Thoracic aorta (tissue), 2 donors: ENCODE measurements around the gene TMEM89. TPM values are rescaled to one million over a fixed set of nuclear protein-coding genes. Genes with fewer than 3 reads are reported as not detected.

Experiments used
- ATAC-seq: fragments of 150-250 bp; one replicate; pipeline ENCODE4 v1.8.0; 2017; ENCODE audit warnings: low read depth; ENCODE audit not compliant: insufficient number of reproducible peaks, low FRiP score
- DNase-seq: peaks from one replicate; pipeline ENCODE4 v3.0.0-alpha.2; 2020; ENCODE audit warnings: low spot score
- H3K27ac ChIP-seq, 2 donors: fragments of 200-600 bp; sonication (generic); 1 replicate in 1 of 2; 2 replicates in 1 of 2; pipeline ENCODE4 v1.5.1; 2016; ENCODE audit warnings: mild to moderate bottlenecking in 2 of 2, moderate library complexity in 2 of 2
- H3K27me3 ChIP-seq: fragments of 200-600 bp; sonication (generic); replicated peaks from 2 replicates; pipeline ENCODE4 v1.6.0; 2016; ENCODE audit warnings: mild to moderate bottlenecking; ENCODE audit not compliant: insufficient read depth
- H3K36me3 ChIP-seq: fragments of 200-600 bp; sonication (generic); one replicate; pipeline ENCODE4 v1.5.1; 2016
- H3K4me1 ChIP-seq, 2 donors: fragments of 200-600 bp; sonication (generic); 1 replicate in 1 of 2; 2 replicates in 1 of 2; pipeline versions ENCODE4 v1.5.1 to v1.6.0; 2016; ENCODE audit warnings: low read depth in 2 of 2, mild to moderate bottlenecking in 1 of 2; ENCODE audit not compliant: control insufficient read depth in 1 of 2
- H3K4me3 ChIP-seq: fragments of 200-600 bp; sonication (generic); 2 replicates; pipeline ENCODE4 v1.5.1; 2016; ENCODE audit warnings: mild to moderate bottlenecking
- H3K9me3 ChIP-seq: fragments of 200-600 bp; sonication (generic); 2 replicates; pipeline ENCODE4 v1.5.1; 2016
- total RNA-seq, 2 donors: library from RNA; depleted of rRNA; stranded (reverse); fragments of >200 nt; gene quantifications; one replicate each; pipeline versions ENCODE4 v1.1.0 to v1.2.3, GENCODE V29; 2016
- TF ChIP-seq, protein P1 (sequence below): fragments of 200-600 bp; sonication (generic); IDR thresholded peaks from one replicate; pipeline ENCODE4 v1.5.1; 2019; ENCODE audit warnings: antibody characterized with exemption

Gene TMEM89
- total RNA-seq, 2 donors from 2014 or later, result 8.0 TPM; not detected in 1

- Histone ChIP-seq H3K36me3 (no peaks in the 10 kb centered on the region), H3K4me3 (peak overlapping the region; percentile 82), H3K27ac (no peak overlapping the region), H3K27me3 (no peaks in the 10 kb centered on the region), H3K9me3 (no peaks in the 10 kb centered on the region), H3K4me1 (peaks cover 4 to 21% of the 10 kb centered on the region in 2 donors)
- TF ChIP-seq, protein P1, sequence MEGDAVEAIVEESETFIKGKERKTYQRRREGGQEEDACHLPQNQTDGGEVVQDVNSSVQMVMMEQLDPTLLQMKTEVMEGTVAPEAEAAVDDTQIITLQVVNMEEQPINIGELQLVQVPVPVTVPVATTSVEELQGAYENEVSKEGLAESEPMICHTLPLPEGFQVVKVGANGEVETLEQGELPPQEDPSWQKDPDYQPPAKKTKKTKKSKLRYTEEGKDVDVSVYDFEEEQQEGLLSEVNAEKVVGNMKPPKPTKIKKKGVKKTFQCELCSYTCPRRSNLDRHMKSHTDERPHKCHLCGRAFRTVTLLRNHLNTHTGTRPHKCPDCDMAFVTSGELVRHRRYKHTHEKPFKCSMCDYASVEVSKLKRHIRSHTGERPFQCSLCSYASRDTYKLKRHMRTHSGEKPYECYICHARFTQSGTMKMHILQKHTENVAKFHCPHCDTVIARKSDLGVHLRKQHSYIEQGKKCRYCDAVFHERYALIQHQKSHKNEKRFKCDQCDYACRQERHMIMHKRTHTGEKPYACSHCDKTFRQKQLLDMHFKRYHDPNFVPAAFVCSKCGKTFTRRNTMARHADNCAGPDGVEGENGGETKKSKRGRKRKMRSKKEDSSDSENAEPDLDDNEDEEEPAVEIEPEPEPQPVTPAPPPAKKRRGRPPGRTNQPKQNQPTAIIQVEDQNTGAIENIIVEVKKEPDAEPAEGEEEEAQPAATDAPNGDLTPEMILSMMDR, result no peak
- DNase-seq, result no peak
- ATAC-seq, result no peak
These were observed 40.7 kb upstream of the TMEM89 start for GRCh38 chr3:48662145-48662752.

DNA sequence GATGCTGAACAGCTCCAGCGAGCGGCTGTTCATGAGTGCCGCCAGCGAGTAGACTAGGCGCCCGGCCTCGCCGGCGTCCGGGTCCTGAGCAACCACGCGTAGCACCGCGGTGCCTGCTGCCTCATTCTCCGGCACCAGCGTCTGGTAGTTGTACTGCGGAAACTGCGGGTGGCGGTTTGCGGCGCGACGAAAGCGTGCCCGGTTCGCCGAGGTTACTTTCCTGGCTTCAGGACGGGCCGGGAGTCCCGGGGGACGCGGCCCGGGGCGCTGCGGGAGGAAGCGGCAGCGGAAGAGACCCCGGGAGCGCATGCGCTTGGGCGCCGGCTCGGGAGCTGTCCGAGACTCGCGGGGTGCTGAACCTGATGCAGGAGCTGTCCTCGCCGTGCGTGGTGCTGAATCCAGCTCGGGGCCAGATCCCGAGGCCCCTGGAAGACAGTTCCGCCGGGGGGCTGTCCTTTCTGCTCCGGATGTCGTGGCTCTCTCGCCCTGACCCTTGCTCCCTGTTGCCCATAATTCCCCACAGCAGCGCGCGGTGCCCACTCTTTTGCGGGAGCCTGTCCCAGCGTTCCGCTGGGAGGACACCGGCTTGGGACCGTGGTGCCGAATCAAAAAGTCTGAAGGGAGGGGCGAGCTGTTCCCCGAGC, 40.1 kb upstream of the TMEM89 start:
- no peaks in the 10 kb centered on the region for H3K27me3 ChIP-seq
- H3K9me3 ChIP-seq, result no peaks in the 10 kb centered on the region
- no peak overlapping the region for H3K27ac ChIP-seq
- peaks cover 4 to 24% of the 10 kb centered on the region in 2 donors for H3K4me1 ChIP-seq
- no peaks in the 10 kb centered on the region for H3K36me3 ChIP-seq
- TF ChIP-seq, protein P1, result no peak
- ATAC-seq (no peak), DNase-seq (no peak)
- H3K4me3 ChIP-seq, result peak overlapping the region; percentile 69

DNA sequence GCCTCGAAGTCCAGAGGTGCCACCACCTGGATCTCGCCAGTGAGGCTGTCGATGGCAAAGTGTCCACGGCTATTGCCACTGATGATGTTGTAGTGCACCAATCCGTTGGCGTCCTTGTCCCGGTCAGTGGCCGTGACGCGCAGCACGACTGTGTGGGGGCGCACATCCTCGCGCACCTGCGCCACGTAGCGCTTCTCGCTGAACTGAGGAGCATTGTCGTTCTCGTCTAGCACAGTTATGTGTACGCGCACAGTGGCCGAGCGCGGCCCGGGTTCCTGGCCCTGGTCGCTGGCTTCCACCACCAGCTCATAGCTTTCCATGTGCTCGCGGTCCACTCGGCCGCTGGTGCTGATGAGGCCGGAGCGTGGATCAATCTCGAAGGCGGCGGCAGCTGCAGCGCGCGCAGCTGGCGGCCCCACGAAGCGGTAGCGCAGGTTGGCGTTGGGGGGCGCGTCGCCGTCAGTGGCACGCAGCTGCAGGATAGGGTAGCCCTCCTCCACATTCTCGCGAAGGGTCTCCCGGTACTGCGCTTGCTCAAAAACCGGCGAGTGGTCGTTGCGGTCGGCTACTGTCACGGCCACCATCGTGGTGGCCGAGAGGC, 39.3 kb upstream of the TMEM89 start:
- no peaks in the 10 kb centered on the region for H3K27me3 ChIP-seq
- peaks cover 4 to 26% of the 10 kb centered on the region in 2 donors for H3K4me1 ChIP-seq
- H3K9me3 ChIP-seq, result no peaks in the 10 kb centered on the region
- TF ChIP-seq, protein P1, result no peak
- peak overlapping the region; percentile 69 for H3K4me3 ChIP-seq
- DNase-seq (no peak), ATAC-seq (no peak)
- H3K27ac ChIP-seq, result no peak overlapping the region
- no peaks in the 10 kb centered on the region for H3K36me3 ChIP-seq

- Histone ChIP-seq H3K27ac (peak overlapping the region in 1 of 2 donors; percentile 66), H3K4me3 (peak overlapping the region; percentile 72), H3K27me3 (no peaks in the 10 kb centered on the region), H3K4me1 (peaks cover 9 to 20% of the 10 kb centered on the region in 2 donors), H3K36me3 (no peaks in the 10 kb centered on the region), H3K9me3 (no peaks in the 10 kb centered on the region)
- DNase-seq (no peak), ATAC-seq (no peak)
- TF ChIP-seq, protein P1, result no peak
These were observed 35.3 kb upstream of the TMEM89 start for GRCh38 chr3:48656841-48657281.
